Tibial nerve (tissue), 4 donors: ENCODE results near the gene TMPRSS11D.

ENCODE experiments used
- CTCF ChIP-seq, 5 experiments: fragments of 200-600 bp in 3 of 5; fragments of 450-650 bp in 2 of 5; sonication (generic) in 3 of 5; IDR thresholded peaks; one replicate each; pipeline ENCODE4 v1.5.1; 2016 to 2019; ENCODE audit warnings: antibody characterized with exemption in 5 of 5, mild to moderate bottlenecking in 3 of 5, moderate library complexity in 2 of 5
- EP300 ChIP-seq, 2 donors: sonication (generic); formaldehyde crosslinking; IDR thresholded peaks; one replicate each; pipeline ENCODE4 v1.6.1; 2017; ENCODE audit warnings: antibody characterized with exemption in 2 of 2, mild to moderate bottlenecking in 1 of 2

DNA sequence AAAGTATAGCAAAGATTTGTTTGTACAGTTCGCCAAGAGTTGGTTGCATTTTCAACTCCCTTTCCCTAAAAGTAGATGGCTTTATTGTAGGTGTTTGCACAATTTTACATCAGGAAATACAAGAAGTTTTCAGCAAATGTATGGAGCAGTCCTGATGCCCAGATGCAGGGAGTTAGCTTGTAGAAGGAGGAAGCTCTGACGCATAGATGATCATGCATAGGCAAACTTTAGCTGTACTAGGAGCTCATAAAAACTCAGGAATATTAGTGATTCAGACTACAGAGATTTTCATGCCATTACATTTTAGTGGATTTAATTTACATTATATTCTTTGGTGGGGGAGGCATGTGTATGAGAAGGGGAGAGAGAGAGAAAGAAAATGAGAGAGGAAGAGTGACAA, 62.9 kb downstream of the TMPRSS11D start:
- TF ChIP-seq CTCF (IDR thresholded peaks at IDR 0.05) (no peak), EP300 (IDR thresholded peaks at IDR 0.05) (no peak)
